Stomach (tissue), 4 donors: Measurements from ENCODE around the gene BTBD6.

Source experiments
- CTCF ChIP-seq, 7 experiments: fragments of 450-650 bp in 4 of 7; fragments of 200-600 bp in 3 of 7; sonication (generic) in 3 of 7; IDR thresholded peaks; one replicate each; pipeline ENCODE4 v1.5.1; 2016 to 2019; ENCODE audit warnings: antibody characterized with exemption in 7 of 7, control low read depth in 2 of 7, mild to moderate bottlenecking in 1 of 7
- POLR2A ChIP-seq, 4 donors: fragments of 450-650 bp; IDR thresholded peaks; one replicate each; pipeline ENCODE4 v1.6.1; 2016; ENCODE audit warnings: antibody characterized with exemption in 4 of 4, control low read depth in 2 of 4, mild to moderate bottlenecking in 1 of 4, moderate library complexity in 1 of 4
- POLR2AphosphoS5 ChIP-seq, 3 donors: sonication (generic); formaldehyde crosslinking; IDR thresholded peaks; one replicate each; pipeline ENCODE4 v1.6.1; 2016; ENCODE audit warnings: antibody characterized with exemption in 3 of 3

- TF ChIP-seq POLR2AphosphoS5 (IDR thresholded peaks at IDR 0.05) (no peak), CTCF (IDR thresholded peaks at IDR 0.05) (no peak), POLR2A (IDR thresholded peaks at IDR 0.05) (no peak)
These were observed 42.5 kb downstream of the BTBD6 start for GRCh38 chr14:105290621-105291346.
